ENCODE data around the gene POU3F1.

GRCh38 chr1:37998913-37999429 lies 47.6 kb downstream of the POU3F1 start:
- TF ChIP-seq CTCF (conservative IDR thresholded peaks at IDR 0.05; ENCODE audit: low read depth, low read length) = no peak
- TF ChIP-seq EZH2 (IDR thresholded peaks at IDR 0.05; ENCODE audit: low read length, unreplicated experiment) = no peak
- no peak for TF ChIP-seq EZH2phosphoT487 (IDR thresholded peaks at IDR 0.05; ENCODE audit: borderline replicate concordance, low read length)
